ENCODE results near the gene SLX4IP. TPM values are rescaled to one million over a fixed set of nuclear protein-coding genes. Genes with fewer than 3 reads are reported as not detected.

The SLX4IP gene
- total RNA-seq, 2 donors from 2014 or later = 1.8 to 3.3 TPM

DNA sequence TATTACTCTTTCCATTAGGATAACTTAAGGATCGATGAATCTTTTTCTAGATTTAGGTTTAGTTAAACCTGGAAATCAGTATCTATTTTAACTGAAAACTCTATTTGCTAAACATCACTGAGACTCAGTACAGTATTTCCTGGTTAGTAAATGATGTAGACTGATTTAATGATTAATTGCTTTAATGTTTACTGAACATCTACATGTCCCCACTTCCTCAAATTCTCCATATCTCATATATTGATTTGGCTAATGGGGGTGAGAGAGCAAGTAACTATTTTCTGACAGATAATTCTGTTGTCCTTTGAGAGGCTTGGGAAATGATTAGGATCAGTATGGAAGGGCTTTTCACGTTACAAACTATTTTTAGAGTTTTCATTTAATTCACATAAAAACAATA, 11.4 kb upstream of the SLX4IP start:
- intact Hi-C loops (cut with DNase I) = no loop called here
- DNase-seq (ENCODE audit: low spot score) = no peak

DNA sequence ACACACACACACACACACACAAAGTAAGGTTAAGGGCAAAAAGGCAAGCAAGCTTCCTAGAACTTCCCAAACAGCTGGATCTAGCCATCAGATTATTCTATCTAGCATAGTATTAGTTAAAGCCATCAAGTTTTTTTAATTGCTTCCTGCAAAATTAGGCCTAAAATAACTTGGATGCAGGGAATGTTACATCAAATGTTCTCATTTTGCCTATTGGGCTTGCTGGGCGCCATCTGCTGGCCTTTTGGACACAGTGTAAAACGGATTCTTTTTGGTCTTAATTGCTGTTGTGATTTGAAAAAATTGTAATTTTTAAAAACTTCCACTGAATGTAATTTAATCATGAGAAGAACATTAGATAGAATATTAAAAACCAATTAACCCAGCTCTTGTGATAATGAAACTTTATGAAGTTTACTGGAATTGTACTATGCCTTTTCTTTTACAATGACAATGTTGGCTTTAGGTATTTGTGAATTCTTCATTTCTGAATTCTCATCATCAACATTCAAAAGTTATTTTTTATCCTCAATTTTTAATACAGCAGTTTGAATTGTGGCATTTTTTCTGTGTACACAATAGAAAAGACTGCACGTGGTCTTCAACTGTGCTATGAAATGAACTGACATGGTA, 7.9 kb upstream of the SLX4IP start:
- intact Hi-C loops (cut with DNase I) = loop anchor here in 1 of 2 donors (5.0 kb wide), 1 partner anchor 450 kb away; no protein-coding TSS in a partner anchor
- DNase-seq (ENCODE audit: low spot score) = peak; percentile 87

DNA sequence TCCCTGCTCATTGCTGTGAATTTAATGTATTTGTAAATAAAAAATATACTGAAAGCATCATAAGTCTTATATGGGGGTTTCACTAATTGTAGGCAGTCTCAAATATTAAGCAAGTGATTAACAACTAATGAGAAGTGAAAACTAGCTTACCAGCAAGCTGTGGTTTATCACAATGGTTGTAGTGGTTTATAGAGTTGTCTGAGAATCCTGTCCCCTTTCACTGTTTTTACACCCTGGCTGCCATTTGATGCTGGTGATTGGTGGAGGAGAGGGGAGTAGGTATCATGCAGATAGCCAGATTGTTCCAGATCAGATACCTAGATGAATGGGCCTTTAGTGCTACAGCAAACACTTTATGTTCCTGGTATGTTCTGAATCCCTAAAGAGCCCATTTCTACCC, 7.1 kb upstream of the SLX4IP start:
- intact Hi-C loops (cut with DNase I) = loop anchor here in 1 of 2 donors (5.0 kb wide), 1 partner anchor 451 kb away; no protein-coding TSS in a partner anchor
- DNase-seq (ENCODE audit: low spot score) = no peak

DNA sequence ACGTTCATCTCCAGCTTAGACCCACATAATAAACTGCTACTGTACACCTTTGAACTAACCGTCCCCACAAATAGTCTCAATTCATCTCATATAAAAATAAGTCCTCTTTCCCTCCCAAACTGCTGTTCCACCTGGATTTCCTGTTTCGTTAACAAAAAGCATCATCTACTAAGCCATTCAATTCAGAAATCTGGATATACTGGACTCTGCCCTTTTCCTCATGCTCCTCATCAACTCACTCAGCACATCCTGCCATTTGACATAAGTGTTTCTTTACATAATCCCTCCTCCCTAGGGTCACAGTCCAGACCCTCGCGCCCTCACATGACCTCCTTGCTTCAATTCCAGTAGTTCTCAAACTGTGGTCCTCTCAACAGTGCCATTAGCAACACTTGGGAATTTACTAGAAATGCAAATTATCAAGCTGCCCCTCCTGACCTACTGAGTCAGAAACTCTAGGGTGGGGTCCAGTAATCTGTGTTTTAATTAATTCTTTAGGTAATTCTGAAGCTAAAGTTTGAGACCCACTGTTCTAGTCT, 5.6 kb upstream of the SLX4IP start:
- no peak for DNase-seq (ENCODE audit: low spot score)
- intact Hi-C loops (cut with DNase I) = loop anchor here in 1 of 2 donors (5.0 kb wide), 1 partner anchor 452 kb away; no protein-coding TSS in a partner anchor

DNA sequence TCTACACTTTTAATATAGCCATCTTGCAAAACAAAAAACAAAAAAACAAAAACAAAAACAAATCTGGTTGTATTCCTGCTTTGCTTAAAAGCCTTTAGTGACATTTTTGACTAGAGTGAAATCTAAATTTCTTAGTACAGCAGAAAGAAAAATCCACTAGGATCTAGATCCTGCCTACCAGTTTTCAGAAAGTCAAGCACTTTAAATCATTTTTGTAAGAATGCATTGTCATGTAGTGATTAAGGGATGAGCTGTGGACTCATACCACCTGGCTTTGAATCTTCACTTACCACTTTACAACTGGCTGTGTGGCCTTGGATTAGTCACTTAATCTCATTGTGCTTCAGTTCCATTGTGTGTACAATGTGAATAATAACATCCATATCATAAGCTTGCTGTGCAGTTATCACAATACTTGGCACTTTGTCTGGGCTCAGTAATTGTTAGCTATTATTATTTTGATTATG, 5.1 kb upstream of the SLX4IP start:
- no peak for DNase-seq (ENCODE audit: low spot score)
- intact Hi-C loops (cut with DNase I) = loop anchor here in 1 of 2 donors (5.0 kb wide), 1 partner anchor 453 kb away; no protein-coding TSS in a partner anchor

DNA sequence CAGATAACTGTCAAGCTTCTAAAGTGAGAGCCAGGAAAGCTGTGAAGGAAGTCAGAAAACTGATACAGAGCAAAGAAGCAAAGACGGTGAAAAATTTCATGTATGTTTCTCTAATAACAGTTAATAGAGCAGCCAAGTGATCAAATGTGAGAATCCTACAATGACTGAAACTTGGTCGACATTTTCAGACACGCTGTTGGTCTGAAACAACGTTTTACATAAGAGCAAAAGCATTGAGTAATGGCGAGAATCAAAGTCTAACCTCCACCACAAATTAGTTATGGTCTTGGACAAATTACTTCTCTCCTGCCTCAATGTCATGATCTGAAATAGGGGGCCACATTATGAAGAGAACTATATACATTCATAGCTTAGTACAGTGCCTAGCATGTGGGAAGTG, 4.4 kb upstream of the SLX4IP start:
- DNase-seq (ENCODE audit: low spot score) = no peak
- intact Hi-C loops (cut with DNase I) = no loop called here

DNA sequence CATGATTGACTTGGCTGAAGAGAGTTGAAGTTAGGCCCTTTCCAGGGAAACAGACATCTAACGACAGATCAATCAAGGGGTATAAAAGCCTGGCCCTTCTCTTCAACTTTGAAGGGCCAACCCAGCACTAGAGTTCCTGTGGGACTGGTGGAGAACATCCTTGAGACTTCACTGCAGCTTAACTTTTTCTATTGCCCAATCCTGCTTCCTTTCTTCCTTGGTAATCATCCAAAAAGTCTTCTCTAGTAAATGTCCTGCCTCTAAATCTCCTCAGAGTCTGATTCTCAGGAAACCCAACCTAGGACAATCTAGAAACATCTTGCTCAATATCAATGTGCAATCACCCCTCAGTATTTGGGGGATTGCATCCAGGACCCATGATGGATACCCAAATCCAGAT, 3.0 kb upstream of the SLX4IP start:
- intact Hi-C loops (cut with DNase I) = no loop called here
- no peak for DNase-seq (ENCODE audit: low spot score)

DNA sequence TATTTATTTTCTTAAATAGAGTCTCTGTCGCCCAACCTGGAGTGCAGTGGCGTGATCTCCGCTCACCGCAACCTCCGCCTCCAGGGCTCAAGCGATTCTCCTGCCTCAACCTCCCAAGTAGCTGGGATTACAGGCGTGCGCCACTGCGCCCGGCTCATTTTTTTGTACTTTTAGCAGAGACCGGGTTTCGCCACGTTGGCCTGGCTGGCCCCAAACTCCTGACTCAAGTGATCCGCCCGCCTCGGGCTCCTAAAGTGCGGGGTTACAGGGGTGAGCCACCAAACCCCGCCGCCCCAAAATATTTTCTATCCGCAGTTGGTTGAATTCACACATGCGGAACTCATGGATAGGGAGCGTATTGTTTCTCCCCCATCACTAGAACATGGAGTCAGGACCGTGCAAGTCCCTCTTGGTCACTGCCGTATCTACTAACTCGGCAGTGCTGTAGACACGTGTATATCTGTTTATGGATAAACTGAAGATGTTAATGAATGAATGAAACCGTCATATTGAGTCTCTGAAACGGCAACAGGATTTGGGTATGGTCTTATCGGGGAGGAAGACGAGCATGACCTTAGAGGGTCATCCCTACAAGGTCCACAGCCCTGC, 2.0 kb upstream of the SLX4IP start:
- intact Hi-C loops (cut with DNase I) = no loop called here
- no peak for DNase-seq (ENCODE audit: low spot score)

DNA sequence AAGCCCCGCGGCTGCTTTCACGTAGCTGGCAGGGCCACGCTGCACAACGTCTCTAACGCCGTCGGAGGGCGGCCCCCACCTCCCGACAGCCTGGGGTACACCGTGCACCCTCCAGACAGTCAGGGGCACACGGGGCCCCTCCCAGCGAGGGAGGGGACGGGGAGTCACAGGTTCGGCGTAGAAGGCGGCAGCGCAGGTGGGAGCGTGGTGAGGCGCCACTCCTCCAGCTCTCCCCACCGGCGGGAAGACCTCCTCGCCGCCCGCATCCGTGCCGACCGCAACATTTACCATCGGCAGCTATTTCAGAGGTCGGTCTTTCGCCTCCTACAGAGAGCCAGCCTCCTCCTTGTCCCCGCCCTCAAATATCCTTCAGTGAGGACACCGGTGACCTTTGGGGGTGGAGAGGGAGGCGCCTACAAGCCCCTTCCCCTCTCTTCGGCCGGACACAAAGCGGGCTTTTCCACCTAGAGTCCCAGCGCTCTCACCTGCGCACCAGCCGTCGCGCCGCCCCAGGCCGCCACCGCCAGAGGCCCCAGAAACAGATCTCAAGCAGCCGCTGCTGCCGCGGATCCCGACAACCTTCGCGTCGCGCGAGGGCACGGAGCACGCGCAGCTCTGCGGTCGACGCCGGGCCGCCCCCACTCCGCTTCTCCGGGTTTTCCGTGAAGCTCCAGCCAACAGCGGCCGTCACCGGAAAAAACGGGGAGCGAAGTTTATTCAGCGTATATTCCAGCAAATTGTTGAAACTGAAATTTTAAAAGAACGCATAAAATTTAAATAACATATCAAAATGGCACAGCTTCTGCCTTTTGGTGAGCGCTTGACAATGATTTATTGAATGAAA, 1.3 kb upstream of the SLX4IP start, which contains the start of gene MKKS:
TSS of gene MKKS (minus strand) at position 600 of the 844 bp plus-strand sequence. CDS start 20,708 bp downstream, outside the sequence.
- intact Hi-C loops (cut with DNase I) = no loop called here
- DNase-seq (ENCODE audit: low spot score) = peak; percentile 98

DNA sequence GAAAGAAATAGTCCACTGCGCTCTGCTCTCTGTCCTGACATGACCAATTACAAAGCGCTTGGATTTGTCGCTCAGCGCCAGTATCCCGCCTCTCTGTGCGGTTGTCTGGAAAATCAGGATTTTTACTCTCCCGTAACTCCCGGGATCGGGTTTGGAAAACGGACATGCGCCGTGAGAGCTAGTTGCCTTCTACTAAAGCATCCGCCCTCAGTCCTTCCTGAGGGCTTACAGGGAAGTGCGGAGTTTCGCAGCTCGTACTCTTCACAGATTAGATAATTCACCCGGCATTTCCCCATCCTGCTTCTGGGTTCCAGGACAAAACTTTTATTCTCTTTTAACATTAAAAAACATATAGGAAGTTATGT, 656 bp upstream of the SLX4IP start:
- intact Hi-C loops (cut with DNase I) = no loop called here

DNA sequence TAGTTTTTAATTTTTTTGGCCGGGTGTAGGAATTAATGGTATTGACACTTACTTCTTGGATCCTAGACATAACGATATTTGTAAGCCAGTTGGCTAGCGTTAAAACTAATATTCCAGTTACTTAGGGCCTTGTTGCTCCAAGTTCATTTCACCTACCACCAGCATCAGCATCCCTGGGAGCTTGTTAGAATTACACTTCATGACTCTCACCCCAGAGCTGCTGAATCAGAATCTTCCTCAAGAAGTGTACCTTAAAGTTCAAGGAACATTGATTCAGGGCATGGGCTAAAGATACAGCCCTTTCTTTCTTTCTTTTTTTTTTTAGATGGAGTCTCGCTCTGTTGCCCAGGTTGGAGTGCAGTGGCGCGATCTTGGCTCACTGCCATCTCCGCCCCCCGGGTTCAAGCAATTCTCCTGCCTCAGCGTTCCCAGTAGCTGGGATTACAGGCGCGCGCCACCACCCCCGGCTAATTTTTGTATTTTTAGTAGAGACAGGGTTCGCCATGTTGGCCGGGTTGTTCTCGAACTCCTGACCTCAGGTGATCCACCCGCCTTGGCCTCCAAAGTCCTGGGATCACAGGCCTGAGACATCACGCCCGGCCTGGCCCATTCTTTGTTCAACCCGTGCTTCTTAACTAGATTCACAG, 1.1 kb downstream of the SLX4IP start:
- no peak for DNase-seq (ENCODE audit: low spot score)
- intact Hi-C loops (cut with DNase I) = no loop called here

More for the DNA sequence above, 656 bp upstream of the SLX4IP start:
- peak; percentile 95 for DNase-seq (ENCODE audit: low spot score)

DNA sequence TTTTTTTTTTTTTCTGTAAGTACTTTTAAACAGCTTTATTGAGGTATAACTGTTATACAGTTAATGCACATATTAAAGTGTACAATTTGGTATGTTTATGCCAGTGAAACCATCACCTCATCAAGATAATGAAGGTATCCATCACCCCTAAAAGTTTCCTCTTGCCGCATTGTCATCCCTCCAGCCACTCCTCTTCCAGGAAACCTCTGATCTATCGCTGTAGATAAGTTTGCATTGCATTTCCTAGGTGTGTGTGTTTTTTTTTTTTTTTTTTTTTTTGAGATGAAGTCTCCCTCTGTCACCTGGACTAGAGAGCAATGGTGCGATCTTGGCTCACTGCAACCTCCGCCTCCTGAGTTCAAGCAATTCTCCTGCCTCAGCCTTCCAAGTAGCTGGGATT, 3.1 kb downstream of the SLX4IP start:
- DNase-seq (ENCODE audit: low spot score) = no peak
- intact Hi-C loops (cut with DNase I) = no loop called here

DNA sequence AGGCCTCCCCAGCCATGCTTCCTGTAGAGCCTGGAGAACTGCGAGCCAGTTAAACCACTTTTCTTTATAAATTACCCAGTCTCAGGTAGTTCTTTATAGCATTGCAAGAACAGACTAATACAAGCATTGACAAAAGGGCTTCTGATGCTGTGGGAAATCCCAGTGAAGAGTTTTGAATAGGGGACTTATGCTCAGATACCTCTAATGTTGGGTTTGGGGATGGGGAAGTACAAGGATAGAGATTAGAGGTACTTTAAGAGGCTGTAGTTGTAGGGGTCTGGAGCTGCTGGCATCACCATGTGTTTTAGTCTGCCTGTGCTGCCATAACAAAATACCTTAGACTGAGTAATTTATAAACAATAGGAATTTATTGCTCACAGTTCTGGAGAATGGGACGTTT, 8.8 kb downstream of the SLX4IP start:
- intact Hi-C loops (cut with DNase I) = no loop called here
- no peak for DNase-seq (ENCODE audit: low spot score)

DNA sequence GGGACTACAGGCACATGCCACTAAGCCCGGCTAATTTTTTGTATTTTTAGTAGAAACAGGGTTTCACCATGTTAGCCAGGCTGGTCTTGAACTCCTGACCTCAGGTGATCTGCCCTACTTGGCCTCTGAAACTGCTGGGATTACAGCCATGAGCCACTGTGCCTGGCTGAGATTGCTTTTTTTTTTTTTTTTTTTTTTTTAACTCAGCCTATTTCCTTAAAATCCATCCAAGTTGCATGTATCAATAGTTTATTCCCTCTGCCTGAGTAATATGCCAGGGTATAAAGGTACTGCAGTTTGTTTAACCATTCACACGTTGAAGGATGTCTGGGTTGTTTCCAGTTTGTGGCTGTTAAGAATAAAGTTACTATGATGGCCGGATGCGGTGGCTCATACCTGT, 10.7 kb downstream of the SLX4IP start:
- no peak for DNase-seq (ENCODE audit: low spot score)
- intact Hi-C loops (cut with DNase I) = no loop called here

DNA sequence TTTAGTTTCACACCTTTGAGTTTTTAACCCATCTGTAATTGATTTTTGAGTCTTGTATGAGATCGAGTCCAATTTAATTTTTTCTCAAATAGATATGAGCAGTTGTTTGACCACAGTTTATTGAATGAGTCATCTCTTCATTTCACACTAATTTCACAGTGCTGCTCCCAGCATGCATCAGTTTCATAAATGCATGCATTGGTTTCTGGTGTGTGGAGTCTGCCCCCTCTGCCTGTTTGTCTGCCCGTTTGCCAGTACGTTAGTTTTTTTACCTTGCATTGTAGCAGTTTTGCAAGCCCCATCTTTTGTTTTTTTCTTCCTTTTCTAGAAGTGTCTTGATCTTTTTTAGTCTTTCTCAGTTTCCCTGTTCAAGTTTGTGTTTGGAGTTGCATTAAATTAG, 11.9 kb downstream of the SLX4IP start:
- intact Hi-C loops (cut with DNase I) = no loop called here
- no peak for DNase-seq (ENCODE audit: low spot score)

DNA sequence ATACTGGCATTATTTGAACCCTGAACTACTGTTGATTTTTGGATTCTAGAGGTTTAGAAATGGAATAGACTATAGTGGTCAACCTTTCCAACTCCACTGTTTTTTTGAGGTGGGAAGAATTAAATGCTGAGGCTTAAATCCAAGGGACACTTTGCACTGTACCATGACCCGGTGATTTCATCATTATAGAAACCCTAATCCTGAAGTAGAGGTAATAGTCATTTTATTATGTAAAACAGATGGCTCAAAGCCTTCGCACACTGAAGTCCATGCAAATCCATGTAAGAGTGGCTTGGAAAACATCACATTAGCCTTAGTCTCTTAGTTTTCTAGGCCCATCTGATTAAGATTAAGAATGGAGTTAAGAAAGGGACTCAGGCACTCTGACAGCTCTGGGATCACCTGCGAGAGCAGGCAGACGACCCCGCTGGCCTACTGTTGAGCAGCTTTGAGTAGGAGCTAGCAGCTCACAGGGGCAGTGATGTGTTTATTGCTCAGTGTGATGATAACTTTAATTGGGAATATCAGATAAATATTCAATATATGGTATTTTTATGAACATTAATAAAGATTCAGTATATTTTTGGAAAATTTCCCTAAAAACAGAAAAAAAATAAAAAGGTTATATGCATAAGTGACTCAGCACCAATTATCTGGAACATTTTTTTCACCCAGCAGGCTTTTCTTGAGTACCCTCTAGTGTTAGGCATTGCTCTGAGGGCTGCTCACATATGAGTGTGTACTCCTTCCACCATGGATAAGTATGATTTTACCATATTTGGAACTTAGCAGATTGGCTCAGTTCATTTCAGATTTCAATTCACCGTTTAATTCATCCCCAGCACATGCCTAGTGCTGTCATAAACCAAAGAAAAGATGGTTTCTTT, 13.4 kb downstream of the SLX4IP start:
- DNase-seq (ENCODE audit: low spot score) = no peak
- intact Hi-C loops (cut with DNase I) = no loop called here

DNA sequence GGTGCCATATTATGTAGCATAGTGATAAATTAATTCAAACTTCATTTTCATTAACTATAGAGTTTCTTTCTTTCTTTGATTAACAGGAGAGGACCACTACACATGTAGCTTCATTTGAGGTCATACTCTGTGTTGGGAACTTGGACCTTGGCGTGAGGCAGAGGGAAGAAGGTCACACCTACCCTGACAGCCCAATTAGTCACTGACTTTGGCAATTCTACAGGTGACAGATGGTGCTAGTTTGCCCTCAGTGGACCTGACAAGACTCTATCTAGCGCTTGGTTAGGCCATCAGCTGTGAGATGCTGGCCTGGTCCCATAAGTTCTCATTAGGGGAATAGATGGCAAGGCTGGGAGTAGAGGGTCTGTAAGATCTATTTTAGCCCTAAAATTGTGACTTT, 14.2 kb downstream of the SLX4IP start:
- intact Hi-C loops (cut with DNase I) = no loop called here
- no peak for DNase-seq (ENCODE audit: low spot score)

DNA sequence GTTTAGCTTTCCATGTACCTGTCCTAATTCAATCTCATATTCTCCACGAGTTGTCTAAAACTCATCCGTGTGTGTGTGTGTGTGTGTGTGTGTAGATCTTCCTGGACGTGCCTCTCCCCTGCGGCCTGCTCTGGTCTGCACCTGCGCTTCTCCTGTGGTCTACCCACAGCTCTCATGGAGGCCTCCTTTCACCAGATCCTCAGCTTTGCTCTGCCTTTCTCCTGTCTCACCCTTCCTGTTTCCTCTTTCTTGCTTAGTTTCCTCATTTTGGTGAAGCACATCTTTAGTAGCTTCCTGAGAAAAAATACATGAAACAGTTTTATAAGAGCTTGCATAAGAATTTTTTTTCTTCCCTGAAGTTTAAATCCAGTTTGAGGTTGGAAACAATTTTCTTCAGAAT, 18.1 kb downstream of the SLX4IP start:
- DNase-seq (ENCODE audit: low spot score) = no peak
- intact Hi-C loops (cut with DNase I) = no loop called here

All from posterior vena cava (tissue), 2 donors.